Ammon's horn (tissue), 1 donor: Measurements from ENCODE around the gene SPATA32.
"Not testable (repeated sequence)": the region's sequence is repeated elsewhere in the genome, so short reads cannot be mapped to it uniquely, and the experiment has no call there.

ENCODE experiments used
- DNase-seq: peaks from one replicate; pipeline ENCODE4 v3.0.0-alpha.2; 2016; ENCODE audit warnings: low spot score

The SPATA32 gene

DNA sequence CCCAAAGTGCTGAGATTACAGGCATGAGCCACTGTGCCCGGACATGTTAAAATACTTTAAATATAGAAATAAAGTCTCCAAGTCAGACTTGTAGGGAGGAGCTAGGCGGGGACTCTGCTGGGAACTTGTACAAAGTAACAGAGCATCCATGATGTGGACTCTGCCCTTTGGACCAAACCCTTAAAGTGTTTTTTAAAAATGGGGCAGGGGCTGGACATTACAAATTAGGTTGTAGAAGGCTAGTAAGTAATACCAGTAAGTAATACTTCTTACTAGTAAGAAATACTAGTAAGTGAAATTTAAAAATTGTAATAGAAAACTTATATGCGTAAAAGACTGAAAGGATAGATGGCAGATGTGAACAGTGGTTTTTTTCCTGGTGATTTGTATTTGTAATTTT lies 9.7 kb upstream of the SPATA32 start:
- no peak for DNase-seq

- no peak for DNase-seq
Observed at GRCh38 chr17:45270828-45271418, 9.0 kb upstream of the SPATA32 start.

DNA sequence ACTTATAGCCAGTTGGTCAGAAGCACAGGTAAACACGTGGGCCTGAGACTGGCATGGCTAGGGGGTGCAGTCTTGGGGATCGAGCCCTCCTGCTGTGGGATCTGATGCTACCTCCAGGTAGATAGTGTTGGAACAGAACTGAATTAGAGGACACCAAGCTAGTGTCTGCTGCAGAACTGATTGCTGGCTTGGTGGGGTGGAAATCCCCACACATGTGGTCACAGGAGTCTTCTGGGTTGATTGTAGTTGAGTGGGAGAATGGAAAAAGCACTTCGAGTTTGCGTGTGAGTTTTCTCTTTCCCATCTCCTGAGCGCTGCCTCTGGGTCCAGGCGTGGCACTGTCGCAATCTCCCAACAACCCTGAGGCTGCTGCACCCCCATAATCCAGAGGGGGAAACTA lies 8.0 kb upstream of the SPATA32 start:
- no peak for DNase-seq

- DNase-seq: no peak
Observed at GRCh38 chr17:45267436-45268055, 5.7 kb upstream of the SPATA32 start.

- no peak for DNase-seq
Observed at GRCh38 chr17:45266372-45266926, 4.6 kb upstream of the SPATA32 start.

DNA sequence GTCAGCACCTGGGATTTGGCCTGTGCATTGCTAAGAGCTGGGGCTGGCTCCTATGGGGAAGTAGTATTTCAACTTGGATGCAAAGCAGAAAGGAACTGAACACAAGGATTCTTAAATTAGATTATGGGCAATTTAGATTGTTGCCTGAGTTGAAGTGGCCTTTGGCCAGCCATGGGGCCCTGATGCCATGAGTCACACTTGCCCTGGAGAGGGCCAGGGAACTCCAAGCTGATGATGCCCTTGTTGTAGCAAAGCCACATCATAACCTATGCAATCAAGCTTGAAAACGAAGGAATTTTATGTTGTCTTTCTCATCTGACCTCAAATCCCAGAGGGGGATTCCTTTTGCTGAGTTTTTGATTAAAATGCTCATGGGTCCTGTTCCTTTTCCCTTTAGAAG lies 3.9 kb upstream of the SPATA32 start:
- no peak for DNase-seq

DNA sequence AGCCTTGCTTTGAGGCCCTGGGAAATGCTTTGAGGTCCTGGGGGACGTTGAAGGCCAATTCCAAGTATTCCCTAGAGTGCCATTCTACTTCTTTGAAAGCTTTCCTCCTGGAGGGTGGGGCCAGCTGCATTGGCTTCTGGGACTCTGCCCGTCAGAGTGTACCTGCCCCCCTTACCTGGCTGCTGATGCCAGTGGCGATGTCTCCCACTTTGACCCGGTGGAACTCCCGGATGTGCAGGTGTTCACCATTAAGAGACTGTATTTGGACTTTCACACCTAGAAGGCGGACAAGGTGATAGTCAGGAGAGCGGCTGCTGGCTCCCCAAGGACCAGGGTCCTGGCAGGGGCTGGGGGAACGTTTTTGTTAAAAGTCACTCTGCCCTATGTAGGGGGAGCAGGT lies 3.1 kb upstream of the SPATA32 start:
- no peak for DNase-seq

DNA sequence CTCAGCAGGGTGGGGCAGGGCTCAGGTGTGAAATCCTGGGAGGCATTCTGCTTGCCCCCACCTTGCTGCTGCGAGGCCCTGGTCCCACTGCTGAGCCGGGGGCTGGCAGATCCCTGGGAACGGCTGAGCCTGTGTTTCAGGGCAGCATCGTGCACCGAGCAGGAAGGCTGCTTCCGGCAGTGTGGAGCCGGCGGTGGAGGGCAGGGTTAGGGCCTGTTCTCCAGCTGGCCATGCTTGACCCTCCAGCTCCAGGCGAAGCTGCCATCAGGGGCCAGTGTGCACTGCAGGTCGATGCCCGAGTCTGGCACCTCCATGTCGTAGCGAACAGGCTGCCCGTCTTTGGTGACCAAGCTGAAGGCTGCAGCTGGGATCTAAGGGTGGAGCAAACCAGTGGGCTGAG lies 2.5 kb upstream of the SPATA32 start:
- no peak for DNase-seq

- DNase-seq: no peak
Observed at GRCh38 chr17:45263477-45263860, 1.6 kb upstream of the SPATA32 start.

GRCh38 chr17:45262516-45263476 lies 902 bp upstream of the SPATA32 start:
- DNase-seq: no peak

- no peak for DNase-seq
Observed at GRCh38 chr17:45260204-45260783, 1.6 kb downstream of the SPATA32 start.

GRCh38 chr17:45258981-45259380 lies 2.9 kb downstream of the SPATA32 start:
- no peak for DNase-seq

- DNase-seq: no peak
Observed at GRCh38 chr17:45257115-45257514, 4.8 kb downstream of the SPATA32 start.

GRCh38 chr17:45256114-45256966 lies 5.6 kb downstream of the SPATA32 start:
- no peak for DNase-seq

GRCh38 chr17:45255358-45255757 lies 6.5 kb downstream of the SPATA32 start:
- no peak for DNase-seq

- DNase-seq: no peak
Observed at GRCh38 chr17:45253879-45254278, 8.0 kb downstream of the SPATA32 start.

- not testable (repeated sequence) for DNase-seq
Observed at GRCh38 chr17:45253237-45253636, 8.7 kb downstream of the SPATA32 start.

DNA sequence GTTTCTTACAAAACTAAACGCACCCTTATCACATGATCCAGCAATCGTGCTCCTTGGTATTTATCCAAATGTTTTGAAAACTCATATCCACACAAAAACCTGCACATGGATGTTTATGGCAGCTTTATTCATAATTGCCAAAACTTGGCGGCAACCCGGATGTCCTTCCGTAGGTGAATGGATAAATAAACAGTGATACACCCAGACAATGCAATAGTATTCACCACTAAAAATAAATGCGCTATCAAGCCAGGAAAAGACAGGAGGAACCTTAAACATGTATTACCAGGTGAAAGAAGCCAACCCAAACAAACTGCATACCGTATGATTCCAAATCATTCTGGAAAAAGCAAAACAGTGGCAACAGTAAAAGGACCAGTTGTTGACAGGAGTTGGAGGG lies 10.0 kb downstream of the SPATA32 start:
- no peak for DNase-seq

DNA sequence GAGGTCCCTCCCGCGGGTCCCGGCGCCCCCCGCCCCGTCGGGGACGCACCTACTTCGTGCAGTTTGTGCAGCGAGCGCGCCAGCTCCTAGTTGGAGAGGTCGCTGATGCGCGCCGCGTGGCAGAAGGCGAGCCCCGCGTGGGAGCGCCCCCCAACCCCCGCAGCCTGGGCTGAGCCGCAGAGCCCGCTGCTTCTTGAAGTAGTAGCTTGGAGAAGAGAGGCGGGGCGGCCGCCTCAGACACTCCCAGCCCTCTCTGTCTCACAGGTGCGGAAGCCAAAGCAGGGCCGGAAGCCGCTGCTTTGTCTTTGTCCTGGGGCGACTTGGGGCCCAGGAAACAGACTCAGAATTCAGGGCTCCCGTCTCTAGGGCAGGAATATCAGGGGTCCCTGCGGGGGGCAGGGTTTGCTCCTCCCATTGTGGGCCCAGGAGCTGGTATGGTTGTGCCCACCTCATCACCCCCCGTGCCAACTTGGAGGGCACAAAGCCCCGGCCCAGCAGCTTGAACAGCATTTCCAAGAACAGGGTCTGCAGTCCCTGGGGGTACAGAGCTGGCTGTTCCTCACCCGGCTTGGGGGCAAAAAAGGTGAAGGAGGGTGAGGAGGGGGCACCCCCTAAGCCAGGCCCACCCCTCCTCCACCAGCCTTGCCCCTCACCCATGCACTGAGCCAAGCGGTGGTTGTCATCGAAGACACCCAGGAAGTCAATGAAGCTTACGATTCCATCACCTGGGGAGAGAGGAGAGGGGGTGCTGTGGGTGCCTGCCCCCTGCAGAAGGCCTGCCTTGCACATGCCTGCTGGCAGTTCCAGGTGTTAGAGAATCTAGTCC lies 13.5 kb downstream of the SPATA32 start:
- DNase-seq: no peak

- peak; percentile 47 for DNase-seq
Observed at GRCh38 chr17:45247429-45248131, 14.3 kb downstream of the SPATA32 start.
